NCI-H1105 (cell line): ENCODE results near the gene DENND1C.
"Not testable (repeated sequence)": the region's sequence is repeated elsewhere in the genome, so short reads cannot be mapped to it uniquely, and the experiment has no call there.

ENCODE experiments used
- DNase-seq: peaks from one replicate; lab custom pipeline; 2025; lab: John Stamatoyannopoulos, UW

DENND1C gene

GRCh38 chr19:6453951-6454565 is 27.5 kb downstream of the DENND1C start:
- DNase-seq: no peak

- no peak for DNase-seq
Observed at GRCh38 chr19:6452899-6453298, 28.7 kb downstream of the DENND1C start.

- no peak for DNase-seq
Observed at GRCh38 chr19:6452223-6452614, 29.4 kb downstream of the DENND1C start.

- DNase-seq: no peak
Observed at GRCh38 chr19:6451583-6452222, 29.9 kb downstream of the DENND1C start.

- no peak for DNase-seq
Observed at GRCh38 chr19:6450166-6450565, 31.4 kb downstream of the DENND1C start.

- DNase-seq: no peak
Observed at GRCh38 chr19:6448045-6448444, 33.5 kb downstream of the DENND1C start.

GRCh38 chr19:6446452-6446851 is 35.1 kb downstream of the DENND1C start:
- no peak for DNase-seq

- no peak for DNase-seq
Observed at GRCh38 chr19:6443986-6444385, 37.6 kb downstream of the DENND1C start.

GRCh38 chr19:6442087-6442688 is 39.4 kb downstream of the DENND1C start:
- no peak for DNase-seq

GRCh38 chr19:6440905-6441304 is 40.7 kb downstream of the DENND1C start:
- DNase-seq: no peak

GRCh38 chr19:6439743-6440142 is 41.8 kb downstream of the DENND1C start:
- no peak for DNase-seq

- DNase-seq: no peak
Observed at GRCh38 chr19:6433663-6434062, 47.9 kb downstream of the DENND1C start, which contains the start of gene SLC25A41. Gene SLC25A41 (minus strand): TSS chr19:6433763. CDS start chr19:6433693, 70 bp downstream.

GRCh38 chr19:6433165-6433564 is 48.4 kb downstream of the DENND1C start:
- no peak for DNase-seq

- no peak for DNase-seq
Observed at GRCh38 chr19:6431891-6432290, 49.7 kb downstream of the DENND1C start.

- no peak for DNase-seq
Observed at GRCh38 chr19:6429419-6430221, 52.0 kb downstream of the DENND1C start.

GRCh38 chr19:6428692-6429418 is 52.7 kb downstream of the DENND1C start:
- not testable (repeated sequence) for DNase-seq

- DNase-seq: no peak
Observed at GRCh38 chr19:6427131-6427530, 54.5 kb downstream of the DENND1C start.

GRCh38 chr19:6425732-6426620 is 55.6 kb downstream of the DENND1C start:
- no peak for DNase-seq

GRCh38 chr19:6424939-6425731 is 56.5 kb downstream of the DENND1C start:
- peak; percentile 100 for DNase-seq
